Measurements from ENCODE around the gene RNLS. TPM values are rescaled to one million over a fixed set of nuclear protein-coding genes. Genes with fewer than 3 reads are reported as not detected.

Gene RNLS
- polyA plus RNA-seq, 3 donors, result 3.3 to 3.9 (median 3.7) TPM

DNA sequence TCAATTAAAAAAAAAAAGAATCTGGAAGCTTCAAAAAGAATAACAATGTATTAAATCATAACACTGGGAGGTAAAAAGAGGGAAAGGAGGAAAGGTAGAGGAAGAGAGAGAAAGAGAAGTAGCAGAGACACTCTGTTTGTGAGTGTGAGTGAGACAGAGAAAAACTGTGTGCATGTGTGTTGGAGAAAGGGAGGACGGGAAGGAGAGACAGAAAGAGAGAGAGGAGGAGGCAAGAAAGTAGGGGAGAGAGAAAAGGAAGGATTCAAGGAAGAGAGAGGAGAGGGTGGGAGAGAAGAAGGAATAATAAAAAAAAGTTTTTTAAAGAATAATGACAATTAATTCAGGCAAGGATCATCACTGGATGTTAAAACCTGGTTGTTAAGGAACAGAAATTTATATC, 77.9 kb downstream of the RNLS start:
- 88% methylated on average over 1 of the region's 1 CpG for WGBS (ENCODE audit: insufficient coverage)
- peaks cover 10% of the 10 kb centered on the region for H3K4me1 Mint-ChIP-seq

DNA sequence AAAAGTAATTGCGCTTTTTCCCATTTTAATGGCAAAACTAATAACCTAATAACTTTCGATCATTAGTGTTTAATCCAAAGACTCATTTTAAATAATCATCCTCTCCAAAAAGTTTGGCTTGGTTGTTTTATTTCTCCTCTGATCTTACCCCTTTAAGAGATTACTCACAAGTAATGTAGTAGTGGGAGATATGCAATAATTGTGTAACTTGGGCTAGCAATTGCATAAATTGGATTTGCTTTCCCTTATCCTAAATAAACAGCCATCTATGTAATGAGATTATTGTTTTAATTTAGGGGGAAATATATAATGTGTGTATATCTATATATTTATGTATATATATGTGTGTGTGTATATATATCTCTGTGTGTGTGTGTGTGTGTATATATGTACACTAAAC, 82.5 kb downstream of the RNLS start:
- TF ChIP-seq, protein P1, sequence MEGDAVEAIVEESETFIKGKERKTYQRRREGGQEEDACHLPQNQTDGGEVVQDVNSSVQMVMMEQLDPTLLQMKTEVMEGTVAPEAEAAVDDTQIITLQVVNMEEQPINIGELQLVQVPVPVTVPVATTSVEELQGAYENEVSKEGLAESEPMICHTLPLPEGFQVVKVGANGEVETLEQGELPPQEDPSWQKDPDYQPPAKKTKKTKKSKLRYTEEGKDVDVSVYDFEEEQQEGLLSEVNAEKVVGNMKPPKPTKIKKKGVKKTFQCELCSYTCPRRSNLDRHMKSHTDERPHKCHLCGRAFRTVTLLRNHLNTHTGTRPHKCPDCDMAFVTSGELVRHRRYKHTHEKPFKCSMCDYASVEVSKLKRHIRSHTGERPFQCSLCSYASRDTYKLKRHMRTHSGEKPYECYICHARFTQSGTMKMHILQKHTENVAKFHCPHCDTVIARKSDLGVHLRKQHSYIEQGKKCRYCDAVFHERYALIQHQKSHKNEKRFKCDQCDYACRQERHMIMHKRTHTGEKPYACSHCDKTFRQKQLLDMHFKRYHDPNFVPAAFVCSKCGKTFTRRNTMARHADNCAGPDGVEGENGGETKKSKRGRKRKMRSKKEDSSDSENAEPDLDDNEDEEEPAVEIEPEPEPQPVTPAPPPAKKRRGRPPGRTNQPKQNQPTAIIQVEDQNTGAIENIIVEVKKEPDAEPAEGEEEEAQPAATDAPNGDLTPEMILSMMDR (IDR thresholded peaks at IDR 0.05), result no peak

More for the DNA sequence above, 77.9 kb downstream of the RNLS start:
- Histone ChIP-seq H4K20me1 (ENCODE audit: insufficient read depth, low read length) (no peaks in the 10 kb centered on the region), H3K27me3 (ENCODE audit: control insufficient read depth in 2 of 2, insufficient read depth in 2 of 2, low read length in 2 of 2) (no peaks in the 10 kb centered on the region), H3K9me3 (replicated peaks in 1 of 2; ENCODE audit: control insufficient read depth in 1 of 2, insufficient read depth in 1 of 2, low read length in 2 of 2) (no peaks in the 10 kb centered on the region), H3K4me2 (replicated peaks; ENCODE audit: extremely low read depth, low read length, poor library complexity, severe bottlenecking) (no peak overlapping the region), H3K36me3 (replicated peaks in 1 of 2; ENCODE audit: control insufficient read depth in 1 of 2, insufficient read depth in 2 of 2, low read length in 2 of 2) (no peaks in the 10 kb centered on the region), H3K9ac (ENCODE audit: insufficient read depth, low read length, poor library complexity, severe bottlenecking) (no peak overlapping the region), H2AFZ (ENCODE audit: insufficient read depth, low read depth, low read length, poor library complexity, severe bottlenecking) (no peak overlapping the region), H3K79me2 (ENCODE audit: insufficient read depth, low read length) (no peaks in the 10 kb centered on the region), H3K4me1 (ENCODE audit: control insufficient read depth in 1 of 2, insufficient read depth in 2 of 2, low read length in 2 of 2) (no peaks in the 10 kb centered on the region), H3K27ac (ENCODE audit: low read depth in 1 of 2, low read length in 2 of 2) (no peak overlapping the region), H3K4me3 (replicated peaks in 1 of 3; ENCODE audit: low read depth in 2 of 3, low read length in 3 of 3) (no peak overlapping the region)
- H3K4me3 Mint-ChIP-seq, result no peak overlapping the region
- no peaks in the 10 kb centered on the region for H3K36me3 Mint-ChIP-seq
- DNase-seq, result no peak
- peaks cover 0 to 1% (median 0%) of the 10 kb centered on the region in 3 donors for H3K27me3 Mint-ChIP-seq (ENCODE audit: low read depth in 3 of 3)
- peaks cover 0 to 8% (median 2%) of the 10 kb centered on the region in 7 donors for H3K9me3 Mint-ChIP-seq
- TF ChIP-seq, protein P1 (IDR thresholded peaks at IDR 0.05), result no peak
- H3K27ac Mint-ChIP-seq, result no peak overlapping the region
- intact Hi-C loops (cut with micrococcal nuclease), result no loop called here

More for the DNA sequence above, 82.5 kb downstream of the RNLS start:
- intact Hi-C loops (cut with micrococcal nuclease), result no loop called here
- Histone ChIP-seq H3K9ac (ENCODE audit: insufficient read depth, low read length, poor library complexity, severe bottlenecking) (no peak overlapping the region), H3K79me2 (ENCODE audit: insufficient read depth, low read length) (no peaks in the 10 kb centered on the region), H4K20me1 (ENCODE audit: insufficient read depth, low read length) (no peaks in the 10 kb centered on the region), H3K27ac (ENCODE audit: low read depth in 1 of 2, low read length in 2 of 2) (no peak overlapping the region), H3K4me2 (replicated peaks; ENCODE audit: extremely low read depth, low read length, poor library complexity, severe bottlenecking) (no peak overlapping the region), H3K4me1 (ENCODE audit: control insufficient read depth in 1 of 2, insufficient read depth in 2 of 2, low read length in 2 of 2) (peaks cover 6 to 10% of the 10 kb centered on the region in 2 donors), H3K36me3 (replicated peaks in 1 of 2; ENCODE audit: control insufficient read depth in 1 of 2, insufficient read depth in 2 of 2, low read length in 2 of 2) (no peaks in the 10 kb centered on the region), H3K4me3 (replicated peaks in 1 of 3; ENCODE audit: low read depth in 2 of 3, low read length in 3 of 3) (no peak overlapping the region), H2AFZ (ENCODE audit: insufficient read depth, low read depth, low read length, poor library complexity, severe bottlenecking) (no peak overlapping the region), H3K9me3 (replicated peaks in 1 of 2; ENCODE audit: control insufficient read depth in 1 of 2, insufficient read depth in 1 of 2, low read length in 2 of 2) (no peaks in the 10 kb centered on the region), H3K27me3 (ENCODE audit: control insufficient read depth in 2 of 2, insufficient read depth in 2 of 2, low read length in 2 of 2) (no peaks in the 10 kb centered on the region)
- H3K9me3 Mint-ChIP-seq, result peaks cover 0 to 8% (median 2%) of the 10 kb centered on the region in 7 donors
- no peak overlapping the region for H3K27ac Mint-ChIP-seq
- no peak overlapping the region for H3K4me3 Mint-ChIP-seq
- H3K27me3 Mint-ChIP-seq (ENCODE audit: low read depth in 3 of 3), result peaks cover 0 to 1% (median 0%) of the 10 kb centered on the region in 3 donors
- H3K36me3 Mint-ChIP-seq, result no peaks in the 10 kb centered on the region
- DNase-seq, result no peak
- WGBS (ENCODE audit: insufficient coverage), result no CpG with 5 or more reads among the region's 2 CpGs
- peaks cover 25% of the 10 kb centered on the region for H3K4me1 Mint-ChIP-seq

Measured in CD14-positive monocyte (primary cell).